Endothelial cell of umbilical vein (primary cell): ENCODE measurements around the gene DIAPH2. TPM values are rescaled to one million over a fixed set of nuclear protein-coding genes. Genes with fewer than 3 reads are reported as not detected.

ENCODE experiments used
- BruUV-seq: library from RNA; stranded (reverse); fragments of 400-500 nt; replicated peaks from 2 replicates; lab custom pipeline; 2021; lab: Mats Ljungman, UMichigan
- CTCF ChIA-PET: fragments of 300-600, 350-600 bp; sonication (Branson Sonifier 250); formaldehyde crosslinking; loops from one replicate; lab custom pipeline; 2021; ENCODE audit warnings: antibody characterized with exemption, inconsistent platforms; lab: Charles Lee
- POLR2A ChIA-PET: fragments of 300-600, 350-600 bp; sonication (Branson Sonifier 250); formaldehyde crosslinking; loops from one replicate; lab custom pipeline; 2021; ENCODE audit warnings: antibody characterized with exemption, inconsistent platforms; lab: Charles Lee
- DNase-seq: peaks from one replicate; pipeline ENCODE4 v3.0.0-alpha.2; 2011; ENCODE audit warnings: low read depth, low spot score
- FAIRE-seq: peaks from 2 replicates; lab custom pipeline; 2011; peaks lifted over from hg19 to GRCh38; lab: Jason Lieb, UNC
- H2AFZ ChIP-seq: 2 replicates; pipeline ENCODE4 v1.6.0; 2012; ENCODE audit warnings: low read depth, low read length, control low read depth, inconsistent platforms
- H3K27ac ChIP-seq: 2 replicates; pipeline ENCODE4 v1.5.1; 2011; ENCODE audit warnings: low read depth, mild to moderate bottlenecking, control low read depth, low read length, moderate library complexity; ENCODE audit not compliant: insufficient read depth
- H3K27me3 ChIP-seq, 2 experiments: 2 replicates each; pipeline versions ENCODE4 v1.6.0 to v1.6.1; 2011; ENCODE audit warnings: low read length in 2 of 2, mixed read lengths in 1 of 2; ENCODE audit not compliant: control insufficient read depth in 2 of 2, insufficient read depth in 2 of 2
- H3K36me3 ChIP-seq, 2 experiments: 2 replicates in 1 of 2; 3 replicates in 1 of 2; pipeline ENCODE4 v1.5.1; 2011; ENCODE audit warnings: low read length in 2 of 2, mild to moderate bottlenecking in 1 of 2, moderate library complexity in 1 of 2; ENCODE audit not compliant: control insufficient read depth in 2 of 2, insufficient read depth in 2 of 2; ENCODE audit errors: extremely low read depth in 1 of 2
- H3K4me1 ChIP-seq: 3 replicates; pipeline ENCODE4 v1.5.1; 2011; ENCODE audit warnings: mild to moderate bottlenecking, low read length; ENCODE audit not compliant: control insufficient read depth, insufficient read depth; ENCODE audit errors: extremely low read depth
- H3K4me2 ChIP-seq: 2 replicates; pipeline ENCODE4 v1.6.1; 2011; ENCODE audit warnings: low read length, control low read depth, mixed read lengths; ENCODE audit not compliant: insufficient read depth
- H3K4me3 ChIP-seq, 3 experiments: fragments of 200-600 bp in 1 of 3; sonication (generic), shearing (Covaris generic) in 1 of 3; replicated peaks in 1 of 3; 2 replicates each; pipeline ENCODE4 v1.5.1; 2011 to 2016; ENCODE audit warnings: control low read depth in 3 of 3, low read length in 3 of 3, mild to moderate bottlenecking in 2 of 3, inconsistent platforms in 1 of 3, low read depth in 1 of 3, moderate library complexity in 1 of 3; ENCODE audit not compliant: insufficient read depth in 1 of 3
- H3K79me2 ChIP-seq: 2 replicates; pipeline ENCODE4 v1.6.0; 2012; ENCODE audit warnings: low read length, inconsistent platforms; ENCODE audit not compliant: control insufficient read depth, insufficient read depth
- H3K9ac ChIP-seq: replicated peaks from 2 replicates; pipeline ENCODE3; 2011; ENCODE audit warnings: low read length, control low read depth; ENCODE audit not compliant: insufficient read depth; ENCODE audit errors: extremely low read depth
- H3K9me1 ChIP-seq: replicated peaks from 3 replicates; pipeline ENCODE4 v1.6.0; 2011; ENCODE audit warnings: mild to moderate bottlenecking, low read length; ENCODE audit not compliant: control insufficient read depth, insufficient read depth; ENCODE audit errors: extremely low read depth
- H3K9me3 ChIP-seq: replicated peaks from 2 replicates; pipeline ENCODE4 v1.5.1; 2012; ENCODE audit warnings: low read length, inconsistent platforms; ENCODE audit not compliant: control insufficient read depth, insufficient read depth
- H4K20me1 ChIP-seq: replicated peaks from 2 replicates; pipeline ENCODE3; 2011; ENCODE audit warnings: mild to moderate bottlenecking, low read length; ENCODE audit not compliant: control insufficient read depth, insufficient read depth; ENCODE audit errors: extremely low read depth
- EZH2 ChIP-seq: IDR thresholded peaks from 2 replicates; pipeline ENCODE4 v1.6.1; 2012; ENCODE audit warnings: borderline replicate concordance, low read depth, mild to moderate bottlenecking, moderate library complexity, low read length, inconsistent platforms; ENCODE audit not compliant: severe bottlenecking
- FOS ChIP-seq: IDR thresholded peaks from 2 replicates; pipeline ENCODE4 v1.6.1; 2011; ENCODE audit warnings: mild to moderate bottlenecking, low read length, moderate library complexity, borderline replicate concordance; ENCODE audit not compliant: insufficient read depth
- GATA2 ChIP-seq: IDR thresholded peaks from 2 replicates; pipeline ENCODE4 v1.7.0; 2011; ENCODE audit warnings: low read depth, mild to moderate bottlenecking, moderate library complexity, mixed read lengths, low read length; ENCODE audit not compliant: insufficient read length, insufficient read depth
- JUN ChIP-seq: IDR thresholded peaks from 2 replicates; pipeline ENCODE4 v1.6.1; 2011; ENCODE audit warnings: borderline replicate concordance, low read depth; ENCODE audit not compliant: insufficient read length, insufficient read depth
- MYC ChIP-seq: IDR thresholded peaks from one replicate; pipeline ENCODE4 v1.6.1; 2011; ENCODE audit warnings: mild to moderate bottlenecking, low read depth, low read length
- POLR2A ChIP-seq: IDR thresholded peaks from 2 replicates; pipeline ENCODE4 v1.6.1; 2012; ENCODE audit warnings: low read depth, mild to moderate bottlenecking, control low read depth, low read length
- POLR2AphosphoS5 ChIP-seq: IDR thresholded peaks from 2 replicates; pipeline ENCODE4 v1.6.1; 2012; ENCODE audit warnings: low read depth, mild to moderate bottlenecking, control low read depth, low read length, moderate library complexity; ENCODE audit not compliant: insufficient read depth
- dilution Hi-C: fragments of 300-500 bp; cut with MboI; formaldehyde crosslinking; loops from one replicate; pipeline ENCODE4 v1.15.0; 2019; ENCODE audit warnings: low sequenced_read_pairs; ENCODE audit not compliant: extremely low pct_ligation_motif_present
- intact Hi-C: fragments of 100-400 bp; cut with micrococcal nuclease; formaldehyde crosslinking; loops from one replicate; pipeline ENCODE4 v1.10.0; 2022
- polyA plus RNA-seq, 4 experiments: library from polyadenylated mRNA; depleted of rRNA in 3 of 4; stranded (reverse) in 3 of 4; unstranded in 1 of 4; fragments of >200 nt; gene quantifications; 2 replicates each; pipeline versions ENCODE4 v1.2.1 to v1.2.3, GENCODE V29; 2011 to 2012; ENCODE audit warnings: missing spikeins in 1 of 4
- total RNA-seq: library from RNA; stranded (reverse); gene quantifications from 2 replicates; pipeline ENCODE4 v1.2.3, GENCODE V29; 2021
- TF ChIP-seq, protein P1 (sequence below): IDR thresholded peaks from 2 replicates; pipeline ENCODE4 v1.6.1; 2011; ENCODE audit not compliant: insufficient read depth, insufficient read length
- TF ChIP-seq, protein P2 (sequence below), 2 donors: IDR thresholded peaks; 1 replicate in 1 of 2; 2 replicates in 1 of 2; pipeline ENCODE4 v1.5.1; 2011; ENCODE audit warnings: low read length in 2 of 2, mild to moderate bottlenecking in 2 of 2, moderate library complexity in 2 of 2, control low read depth in 1 of 2, inconsistent platforms in 1 of 2, low read depth in 1 of 2; ENCODE audit not compliant: insufficient read depth in 1 of 2; ENCODE audit errors: extremely low read depth in 1 of 2

DIAPH2 gene
- total and polyA plus RNA-seq, 2 donors (not counting 3 experiments of a cell fraction or from before 2014, with no cell fraction given): 3.0 to 30.0 TPM

DNA sequence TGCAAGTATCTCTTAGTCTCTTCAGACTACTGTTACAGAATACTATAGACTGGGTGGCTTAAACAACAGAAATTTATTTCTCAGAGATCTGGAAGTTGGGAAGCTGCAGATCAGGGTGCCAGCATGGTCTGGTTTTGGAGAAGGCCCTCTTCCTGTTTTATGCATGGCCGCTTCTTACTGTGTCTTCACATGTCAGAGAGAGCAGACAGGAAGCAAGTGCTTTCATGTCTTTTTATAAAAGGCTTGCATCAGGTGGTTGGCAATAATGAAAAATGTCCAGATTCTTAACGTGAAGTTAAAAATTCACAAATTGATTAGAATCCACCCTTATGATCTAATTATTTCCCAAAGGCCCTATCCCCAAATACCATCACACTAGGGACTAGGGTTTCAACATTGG is 484.0 kb downstream of the DIAPH2 start:
- BruUV-seq: no TSS peak
- H3K9me3 ChIP-seq: no peaks in the 10 kb centered on the region
- CTCF ChIA-PET: no interaction called here

More for the DNA sequence above, 484.0 kb downstream of the DIAPH2 start:
- POLR2A ChIA-PET: no interaction called here
- Histone ChIP-seq H3K4me3 (no peak overlapping the region), H4K20me1 (no peaks in the 10 kb centered on the region), H3K79me2 (no peaks in the 10 kb centered on the region), H3K9me1 (no peaks in the 10 kb centered on the region), H2AFZ (no peak overlapping the region), H3K36me3 (no peaks in the 10 kb centered on the region), H3K27ac (no peak overlapping the region), H3K4me2 (no peak overlapping the region), H3K27me3 (no peaks in the 10 kb centered on the region), H3K4me1 (no peaks in the 10 kb centered on the region), H3K9ac (no peak overlapping the region)
- intact Hi-C loops (no loop called here), dilution Hi-C loops (no loop called here)
- no peak for TF ChIP-seq POLR2AphosphoS5
- no peak for TF ChIP-seq GATA2
- TF ChIP-seq, protein P1, sequence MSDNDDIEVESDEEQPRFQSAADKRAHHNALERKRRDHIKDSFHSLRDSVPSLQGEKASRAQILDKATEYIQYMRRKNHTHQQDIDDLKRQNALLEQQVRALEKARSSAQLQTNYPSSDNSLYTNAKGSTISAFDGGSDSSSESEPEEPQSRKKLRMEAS: no peak
- no peak for TF ChIP-seq MYC
- TF ChIP-seq POLR2A: no peak
- TF ChIP-seq, protein P2, sequence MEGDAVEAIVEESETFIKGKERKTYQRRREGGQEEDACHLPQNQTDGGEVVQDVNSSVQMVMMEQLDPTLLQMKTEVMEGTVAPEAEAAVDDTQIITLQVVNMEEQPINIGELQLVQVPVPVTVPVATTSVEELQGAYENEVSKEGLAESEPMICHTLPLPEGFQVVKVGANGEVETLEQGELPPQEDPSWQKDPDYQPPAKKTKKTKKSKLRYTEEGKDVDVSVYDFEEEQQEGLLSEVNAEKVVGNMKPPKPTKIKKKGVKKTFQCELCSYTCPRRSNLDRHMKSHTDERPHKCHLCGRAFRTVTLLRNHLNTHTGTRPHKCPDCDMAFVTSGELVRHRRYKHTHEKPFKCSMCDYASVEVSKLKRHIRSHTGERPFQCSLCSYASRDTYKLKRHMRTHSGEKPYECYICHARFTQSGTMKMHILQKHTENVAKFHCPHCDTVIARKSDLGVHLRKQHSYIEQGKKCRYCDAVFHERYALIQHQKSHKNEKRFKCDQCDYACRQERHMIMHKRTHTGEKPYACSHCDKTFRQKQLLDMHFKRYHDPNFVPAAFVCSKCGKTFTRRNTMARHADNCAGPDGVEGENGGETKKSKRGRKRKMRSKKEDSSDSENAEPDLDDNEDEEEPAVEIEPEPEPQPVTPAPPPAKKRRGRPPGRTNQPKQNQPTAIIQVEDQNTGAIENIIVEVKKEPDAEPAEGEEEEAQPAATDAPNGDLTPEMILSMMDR (IDR thresholded peaks at IDR 0.05; ENCODE audit: extremely low read depth in 1 of 2, insufficient read depth in 1 of 2, low read depth in 1 of 2, low read length in 2 of 2): no peak
- TF ChIP-seq FOS: no peak
- TF ChIP-seq JUN: no peak
- TF ChIP-seq EZH2: no peak
- FAIRE-seq (no peak), DNase-seq (no peak)
